SKM-1 (cell line): ENCODE data around the gene LYSMD4.

Source experiments
- DNase-seq: peaks from one replicate; lab custom pipeline; 2025; ENCODE audit not compliant: unreplicated experiment; lab: John Stamatoyannopoulos, UW

The LYSMD4 gene

GRCh38 chr15:99706557-99707303 is 26.5 kb downstream of the LYSMD4 start:
- no peak for DNase-seq

GRCh38 chr15:99704444-99704838 is 28.8 kb downstream of the LYSMD4 start:
- peak; percentile 76 for DNase-seq

- DNase-seq = peak; percentile 64
Observed at GRCh38 chr15:99703603-99704443, 29.4 kb downstream of the LYSMD4 start.

GRCh38 chr15:99702895-99703602 is 30.2 kb downstream of the LYSMD4 start:
- DNase-seq = no peak

- DNase-seq = no peak
Observed at GRCh38 chr15:99696096-99696495, 37.1 kb downstream of the LYSMD4 start.

GRCh38 chr15:99692825-99693224 is 40.4 kb downstream of the LYSMD4 start:
- no peak for DNase-seq

DNA sequence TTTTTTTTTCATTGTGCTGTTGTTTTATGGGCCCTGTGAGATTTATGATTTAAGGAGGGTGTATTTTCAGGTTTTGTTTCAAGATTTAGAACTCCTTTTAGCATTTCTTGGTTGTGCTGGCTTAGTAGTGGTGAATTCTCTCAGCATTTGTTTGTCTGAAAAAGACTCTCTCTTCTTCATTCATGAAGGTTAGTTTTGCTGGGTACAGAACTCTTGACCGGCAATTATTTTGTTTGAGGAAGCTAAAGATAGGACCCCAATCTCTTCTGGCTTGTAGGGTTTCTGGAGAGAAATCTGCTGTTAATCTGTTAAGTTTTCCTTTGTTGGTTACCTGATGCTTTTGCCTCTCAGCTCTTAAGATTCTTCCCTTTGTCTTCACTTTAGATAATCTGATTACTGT is 46.9 kb downstream of the LYSMD4 start:
- no peak for DNase-seq

- DNase-seq = no peak
Observed at GRCh38 chr15:99683000-99683670, 50.1 kb downstream of the LYSMD4 start.

DNA sequence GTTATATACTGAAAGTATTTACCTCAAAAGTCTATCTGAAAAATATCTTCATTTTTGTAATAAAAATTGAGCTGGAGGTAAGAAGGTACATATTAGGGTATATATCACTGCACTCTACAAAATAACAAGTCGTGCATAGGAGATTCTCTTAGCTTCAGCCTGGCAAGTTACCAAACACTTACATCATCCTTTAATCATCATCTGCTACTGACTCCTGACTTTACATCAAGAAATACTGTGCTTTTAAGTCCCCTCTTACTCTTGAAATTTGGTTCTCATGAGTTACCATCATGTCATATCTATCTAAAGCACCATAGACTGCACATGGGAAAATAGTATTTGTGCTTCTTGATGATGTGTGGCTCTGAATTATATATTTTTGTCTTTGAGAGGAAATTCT is 50.8 kb downstream of the LYSMD4 start:
- DNase-seq = no peak

DNA sequence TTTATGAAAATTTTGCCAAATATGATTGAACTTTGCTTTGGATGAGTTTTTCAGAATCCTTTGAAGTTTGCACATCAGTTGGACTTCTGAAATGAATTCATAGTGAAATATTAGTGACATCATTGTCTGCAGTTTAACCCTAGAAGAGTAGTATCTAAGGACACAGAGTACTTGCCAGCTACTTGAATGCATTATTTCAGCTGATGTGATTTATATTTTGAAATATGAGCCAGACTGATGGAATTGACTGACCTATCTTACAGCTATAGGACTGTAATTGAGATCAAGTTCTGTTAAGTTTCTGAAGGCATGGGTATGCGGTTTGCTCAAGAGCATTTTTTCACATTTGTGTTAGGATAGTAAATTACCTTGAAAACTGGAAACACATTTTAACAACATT is 51.2 kb downstream of the LYSMD4 start:
- DNase-seq = no peak

- DNase-seq = no peak
Observed at GRCh38 chr15:99680276-99680675, 53.0 kb downstream of the LYSMD4 start.

DNA sequence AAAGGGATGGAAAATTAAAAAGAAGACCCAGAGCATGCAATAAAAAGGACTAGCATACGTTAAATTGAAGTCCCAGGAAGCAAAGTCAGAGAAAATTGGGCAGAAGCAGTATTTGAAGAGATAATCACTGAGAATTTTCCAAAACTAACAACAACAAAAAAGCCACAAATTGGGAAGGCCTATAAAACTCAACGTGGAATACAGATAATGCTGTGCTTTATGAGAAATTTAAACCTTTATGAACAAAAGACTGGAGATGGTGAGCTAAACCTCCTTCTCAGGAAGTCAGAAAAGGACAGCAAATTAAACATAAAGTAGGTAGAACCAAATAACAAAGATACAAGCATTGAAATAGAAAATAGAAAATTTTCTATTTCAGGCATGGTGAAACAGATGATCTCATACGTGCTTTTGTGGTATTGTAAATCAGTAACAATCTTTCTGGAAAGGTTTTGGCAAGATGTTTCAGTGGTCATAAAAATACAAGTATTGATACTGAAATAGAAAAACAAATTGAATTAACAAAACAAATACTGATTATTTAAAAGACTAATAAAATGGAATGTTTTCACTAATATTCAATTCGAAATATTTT is 55.6 kb downstream of the LYSMD4 start:
- no peak for DNase-seq
